Colon (tissue), 2 donors: Measurements from ENCODE around the gene SYNPO2L.
"Not testable (repeated sequence)": the region's sequence is repeated elsewhere in the genome, so short reads cannot be mapped to it uniquely, and the experiment has no call there.

Source experiments
- FAIRE-seq: peaks from 2 replicates; lab custom pipeline; 2012; peaks lifted over from hg19 to GRCh38; lab: Jason Lieb, UNC
- donor health status: control.
- donor health status: control.

The SYNPO2L gene

GRCh38 chr10:73655990-73656298, at the start of gene SYNPO2L:
Gene SYNPO2L (minus strand): TSS chr10:73656029. CDS start chr10:73655922, 107 bp downstream.
- FAIRE-seq, result no peak

DNA sequence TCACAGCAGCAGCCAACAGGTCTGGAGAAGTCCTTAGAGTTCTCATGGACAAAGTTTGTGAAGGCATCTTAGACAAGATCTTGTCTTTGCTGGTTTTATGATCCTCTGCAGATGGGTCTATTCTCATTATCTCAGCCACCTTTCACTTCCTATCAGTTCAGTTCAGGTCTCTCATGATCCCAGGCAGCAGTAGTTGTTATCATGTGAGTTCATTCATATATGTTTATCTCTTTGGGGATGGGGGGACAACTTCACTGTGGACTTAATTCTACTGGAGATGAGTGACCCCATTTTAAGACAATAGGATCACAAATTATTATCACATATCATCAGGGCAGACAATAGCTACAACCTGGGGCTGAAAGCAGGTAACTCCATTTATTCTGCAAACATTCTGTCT, 48.1 kb upstream of the SYNPO2L start:
- FAIRE-seq, result not testable (repeated sequence)

- not testable (repeated sequence) for FAIRE-seq
Measured at GRCh38 chr10:73698819-73699218, 43.0 kb upstream of the SYNPO2L start.

DNA sequence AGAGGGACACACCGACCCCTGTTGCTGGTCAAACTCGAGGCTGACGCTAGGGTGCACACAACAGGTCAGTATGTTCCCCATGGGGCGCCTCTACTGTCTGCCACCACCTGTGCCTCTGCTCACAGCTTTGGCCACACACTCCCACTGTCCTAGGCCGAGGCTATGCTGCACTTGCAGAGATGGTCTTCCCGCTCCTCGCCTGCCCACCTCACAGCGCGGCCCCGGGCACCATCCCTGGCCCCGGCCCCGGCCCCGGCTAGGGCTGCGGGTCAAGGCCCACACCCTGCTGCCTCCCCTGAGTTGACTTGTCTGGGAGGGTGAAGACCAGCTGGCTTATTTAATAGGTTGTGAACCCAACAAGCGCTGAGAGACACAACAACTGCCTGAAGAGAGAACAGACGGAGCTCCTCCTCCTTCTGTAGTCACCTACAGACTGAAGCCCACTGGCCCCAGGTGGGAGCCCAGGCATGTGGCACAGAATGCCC, 41.9 kb upstream of the SYNPO2L start, which contains the start of gene AGAP5:
TSS of gene AGAP5 (minus strand) at position 435 of the 485 bp plus-strand sequence. CDS start at position 81, 354 bp downstream.
- FAIRE-seq, result not testable (repeated sequence)

DNA sequence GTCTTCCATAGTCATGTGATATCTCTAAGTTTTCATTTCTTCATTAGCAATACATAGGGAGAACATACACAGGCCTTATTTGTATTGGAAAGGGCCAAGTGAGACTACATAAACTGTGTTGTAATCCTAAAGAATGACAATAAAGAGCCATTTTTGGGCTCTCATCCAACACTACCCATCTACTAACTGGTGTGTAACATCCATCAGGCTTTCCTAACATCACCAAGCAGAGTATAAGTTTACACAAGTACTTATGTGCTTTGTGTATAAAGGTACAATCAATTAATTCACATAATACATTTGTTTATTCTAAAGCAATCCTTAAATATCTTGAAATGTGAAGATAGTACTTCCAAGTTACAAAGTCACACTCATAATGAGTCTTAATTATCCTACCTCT, 39.5 kb upstream of the SYNPO2L start:
- FAIRE-seq, result not testable (repeated sequence)

- not testable (repeated sequence) for FAIRE-seq
Measured at GRCh38 chr10:73690755-73691154, 34.9 kb upstream of the SYNPO2L start.

DNA sequence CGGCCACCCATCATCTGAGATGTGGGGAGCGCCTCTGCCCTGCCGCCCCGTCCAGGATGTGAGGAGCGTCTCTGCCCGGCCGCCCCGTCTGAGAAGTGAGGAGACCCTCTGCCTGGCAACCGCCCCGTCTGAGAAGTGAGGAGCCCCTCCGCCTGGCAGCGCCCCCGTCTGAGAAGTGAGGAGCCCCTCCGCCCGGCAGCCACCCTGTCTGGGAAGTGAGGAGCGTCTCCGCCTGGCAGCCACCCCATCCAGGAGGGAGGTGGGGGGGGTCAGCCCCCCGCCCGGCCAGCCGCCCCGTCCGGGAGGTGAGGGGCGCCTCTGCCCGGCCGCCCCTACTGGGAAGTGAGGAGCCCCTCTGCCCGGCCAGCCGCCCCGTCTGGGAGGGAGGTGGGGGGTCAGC, 33.8 kb upstream of the SYNPO2L start:
- FAIRE-seq, result not testable (repeated sequence)

- not testable (repeated sequence) for FAIRE-seq
Measured at GRCh38 chr10:73687641-73688040, 31.8 kb upstream of the SYNPO2L start.

- FAIRE-seq, result not testable (repeated sequence)
Measured at GRCh38 chr10:73674546-73674945, 18.7 kb upstream of the SYNPO2L start.

DNA sequence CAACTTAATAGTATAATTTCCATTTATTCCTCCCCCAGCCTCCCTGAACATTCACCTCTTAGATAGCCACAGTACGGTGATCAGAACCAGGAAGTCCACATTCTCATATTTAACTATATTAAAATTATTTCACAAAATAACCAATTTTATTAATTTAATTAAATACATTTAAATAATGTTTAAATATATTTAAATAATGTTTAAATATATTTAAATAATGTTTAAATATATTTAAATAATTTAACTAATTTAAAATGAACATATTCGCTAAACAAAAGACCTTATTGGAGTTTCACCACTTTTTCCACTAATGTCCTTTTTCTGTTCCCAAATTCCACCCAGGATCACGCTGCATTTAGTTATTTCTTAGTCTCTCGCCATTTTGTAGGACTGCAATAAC, 12.5 kb upstream of the SYNPO2L start:
- not testable (repeated sequence) for FAIRE-seq

DNA sequence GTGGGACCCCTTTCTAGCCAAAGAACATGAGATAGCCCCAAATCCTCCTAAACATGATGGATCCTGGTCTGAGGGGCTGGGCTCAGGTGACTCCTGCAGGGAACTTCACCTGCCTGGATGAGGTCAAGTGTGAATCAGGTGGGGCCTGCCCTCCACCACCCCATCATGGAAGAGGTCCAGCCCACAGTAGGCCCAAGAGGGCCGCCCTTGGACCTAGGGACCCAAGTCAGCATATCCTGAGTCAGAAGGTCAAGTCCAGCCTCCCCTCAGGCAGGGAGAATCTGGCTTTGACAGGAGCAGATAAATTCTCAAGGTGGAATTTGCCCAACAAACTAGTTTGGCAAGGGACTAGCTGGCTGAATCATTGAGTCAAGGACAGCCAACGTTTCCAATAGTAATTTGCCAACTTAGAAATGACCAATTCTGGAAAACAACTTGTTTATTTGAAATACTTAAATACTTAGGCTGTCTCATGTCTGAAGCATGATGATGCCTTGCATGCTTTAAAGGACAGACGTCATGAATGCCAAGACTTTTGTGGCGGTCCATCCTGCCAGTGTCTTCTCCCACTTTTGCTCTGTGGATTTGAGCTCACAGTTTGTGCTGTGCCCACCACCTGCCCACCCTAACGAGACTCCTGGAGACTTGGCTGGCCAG, 10.5 kb upstream of the SYNPO2L start:
- not testable (repeated sequence) for FAIRE-seq

DNA sequence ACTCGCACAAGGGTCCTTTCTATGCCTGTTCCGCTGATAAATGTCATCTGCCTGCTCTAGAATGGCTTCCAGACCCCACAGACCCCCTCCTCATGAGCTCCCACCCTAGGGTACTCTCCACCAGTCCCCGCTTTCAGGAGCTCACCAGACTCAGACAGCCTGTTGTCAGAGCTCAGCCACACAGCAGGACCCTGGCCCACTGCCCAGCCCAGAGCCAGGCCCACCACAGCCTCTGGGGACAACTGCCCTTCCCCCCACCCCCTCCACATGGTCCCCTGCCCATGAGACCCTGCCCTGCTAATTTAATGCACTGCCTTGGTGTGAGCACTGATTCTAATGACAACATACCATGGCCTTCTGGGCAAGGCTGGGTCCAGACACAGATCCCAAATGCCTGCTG, 9.8 kb upstream of the SYNPO2L start:
- FAIRE-seq, result not testable (repeated sequence)

GRCh38 chr10:73664156-73665040, 8.6 kb upstream of the SYNPO2L start:
- not testable (repeated sequence) for FAIRE-seq

DNA sequence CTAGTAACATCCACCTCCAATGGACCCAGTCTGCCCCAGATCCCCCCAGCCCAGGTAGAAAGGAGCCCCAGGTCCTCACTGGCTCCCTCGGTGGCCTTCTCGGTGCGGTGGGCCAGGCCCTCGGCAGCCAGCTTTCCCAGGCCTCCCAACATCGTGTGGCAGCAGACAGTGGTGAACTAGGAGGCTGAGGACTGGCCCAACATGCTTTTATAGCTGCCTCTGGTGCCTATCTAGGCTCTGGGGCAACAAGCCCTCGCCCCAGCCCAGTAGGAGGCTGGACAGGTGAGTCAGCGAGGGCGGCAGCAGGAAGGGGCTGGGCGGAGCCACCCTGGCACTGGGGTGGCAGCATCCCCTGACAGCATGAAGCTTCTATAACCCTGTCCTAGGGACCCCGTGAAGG, 7.8 kb upstream of the SYNPO2L start:
- FAIRE-seq, result not testable (repeated sequence)

DNA sequence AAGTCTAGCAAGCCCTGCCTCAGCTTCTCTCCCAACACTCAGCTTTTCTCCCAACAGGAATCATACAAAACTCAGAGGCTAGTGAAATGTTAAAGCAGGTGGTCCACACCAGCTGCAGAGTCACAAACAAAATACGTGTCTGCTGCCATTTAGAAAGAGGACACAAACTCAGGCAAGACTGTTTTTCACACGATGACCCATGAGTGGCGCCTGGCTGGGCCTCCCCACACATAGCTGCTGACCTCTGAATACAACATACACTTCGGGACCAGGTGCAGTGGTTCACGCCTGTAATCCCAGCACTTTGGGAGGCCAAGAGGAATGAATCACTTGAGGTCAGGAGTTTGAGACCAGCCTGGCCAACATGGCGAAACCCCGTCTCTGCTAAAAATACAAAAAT, 6.9 kb upstream of the SYNPO2L start:
- not testable (repeated sequence) for FAIRE-seq

GRCh38 chr10:73655257-73655989, 406 bp downstream of the SYNPO2L start:
- no peak for FAIRE-seq

DNA sequence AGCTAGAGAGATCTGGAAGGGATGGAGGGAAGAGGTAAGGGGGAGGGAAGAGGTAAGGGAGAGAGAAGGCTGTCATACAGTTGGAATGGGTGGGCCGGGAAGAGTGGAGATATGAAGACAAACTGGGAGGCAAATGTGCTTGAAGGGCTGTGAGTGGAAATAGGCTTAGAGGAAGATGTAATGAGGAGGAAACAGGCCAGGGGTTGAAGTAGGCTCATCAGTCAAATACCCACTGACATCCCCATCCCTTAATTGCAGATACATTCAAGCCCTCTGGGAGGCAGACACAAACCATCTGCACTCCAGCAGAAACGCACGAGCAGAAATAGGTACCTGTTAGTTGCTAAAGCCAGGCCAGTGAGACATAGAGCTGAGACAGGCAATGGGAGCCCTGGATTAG, 2.1 kb downstream of the SYNPO2L start:
- FAIRE-seq, result no peak

- FAIRE-seq, result no peak
Measured at GRCh38 chr10:73653195-73653594, 2.6 kb downstream of the SYNPO2L start.

DNA sequence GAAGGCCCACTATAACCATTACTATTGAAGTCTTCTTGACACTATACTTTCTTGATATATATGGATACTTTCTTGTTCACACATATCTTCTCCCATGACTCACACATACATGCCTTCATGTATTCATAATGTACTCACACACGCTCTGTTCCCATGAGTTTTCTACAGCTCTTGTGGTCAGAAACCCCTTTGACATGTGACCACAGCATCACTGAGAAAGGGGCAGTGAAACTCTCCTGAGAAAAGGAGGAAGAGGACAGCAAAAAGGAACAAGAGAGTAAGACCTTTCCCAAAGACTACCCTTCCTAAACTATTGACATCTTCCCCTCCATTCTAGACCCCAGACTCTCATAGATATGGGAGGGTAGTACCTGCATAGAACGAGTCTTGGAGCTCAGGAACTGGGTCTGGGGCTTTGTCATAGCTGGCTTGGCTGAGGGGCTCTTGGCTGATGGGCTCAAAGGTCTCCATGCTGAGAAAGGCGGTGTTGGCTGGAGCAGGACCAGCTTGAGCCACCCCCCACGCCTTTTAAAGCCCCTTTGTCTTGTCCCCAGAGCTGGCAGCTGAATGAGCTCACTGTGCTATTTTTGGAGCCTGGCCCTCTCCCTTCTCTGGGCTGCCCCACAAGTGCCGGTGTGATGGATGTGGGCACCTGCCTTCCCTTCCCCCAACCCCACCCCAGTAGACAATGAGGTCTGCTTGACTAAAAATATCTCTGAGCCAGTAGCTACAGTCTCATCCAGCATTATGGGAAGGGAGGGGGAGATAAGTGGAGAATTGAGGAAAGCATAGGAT, 5.1 kb downstream of the SYNPO2L start:
- no peak for FAIRE-seq

GRCh38 chr10:73649876-73650536, 5.8 kb downstream of the SYNPO2L start:
- no peak for FAIRE-seq
